Spleen (tissue), 11 donors: ENCODE measurements around the gene CDC42BPA. TPM values are rescaled to one million over a fixed set of nuclear protein-coding genes. Genes with fewer than 3 reads are reported as not detected.

Source experiments
- DNase-seq: peaks from one replicate; pipeline ENCODE4 v3.0.0-alpha.2; 2020
- H3K27ac ChIP-seq, 8 donors: fragments of 200-600 bp; sonication (generic) in 7 of 8; 1 replicate in 4 of 8; 2 replicates in 4 of 8; pipeline versions ENCODE4 v1.5.0 to v1.8.0; 2016 to 2021; ENCODE audit warnings: inconsistent platforms in 4 of 8, mild to moderate bottlenecking in 4 of 8, moderate library complexity in 1 of 8
- H3K27me3 ChIP-seq, 7 donors: fragments of 200-600 bp; sonication (generic) in 6 of 7; replicated peaks in 1 of 7; 1 replicate in 4 of 7; 2 replicates in 3 of 7; pipeline versions ENCODE4 v1.5.0 to v1.8.0; 2016 to 2021; ENCODE audit warnings: inconsistent platforms in 3 of 7, mild to moderate bottlenecking in 1 of 7
- H3K36me3 ChIP-seq, 6 donors: fragments of 200-600 bp; sonication (generic) in 5 of 6; 1 replicate in 4 of 6; 2 replicates in 2 of 6; pipeline versions ENCODE4 v1.5.0 to v1.8.0; 2016 to 2021; ENCODE audit warnings: inconsistent platforms in 2 of 6
- H3K4me1 ChIP-seq, 6 donors: fragments of 200-600 bp; sonication (generic) in 5 of 6; 1 replicate in 3 of 6; 2 replicates in 3 of 6; pipeline versions ENCODE4 v1.5.0 to v1.8.0; 2016 to 2021; ENCODE audit warnings: inconsistent platforms in 3 of 6
- H3K4me3 ChIP-seq, 8 donors: fragments of 200-600 bp; sonication (generic) in 7 of 8; 1 replicate in 4 of 8; 2 replicates in 4 of 8; pipeline versions ENCODE4 v1.5.0 to v1.8.0; 2016 to 2021; ENCODE audit warnings: inconsistent platforms in 4 of 8, mild to moderate bottlenecking in 4 of 8, moderate library complexity in 2 of 8
- H3K9me3 ChIP-seq, 8 donors: fragments of 200-600 bp; sonication (generic) in 7 of 8; 1 replicate in 4 of 8; 2 replicates in 4 of 8; pipeline versions ENCODE4 v1.5.0 to v1.8.0; 2016 to 2021; ENCODE audit warnings: inconsistent platforms in 4 of 8
- POLR2A ChIP-seq, 3 donors: fragments of 450-650 bp; IDR thresholded peaks; one replicate each; pipeline ENCODE4 v1.5.1; 2017; ENCODE audit warnings: antibody characterized with exemption in 3 of 3, mild to moderate bottlenecking in 1 of 3
- POLR2AphosphoS5 ChIP-seq, 3 donors: sonication (generic); formaldehyde crosslinking; IDR thresholded peaks; one replicate each; pipeline ENCODE4 v1.5.1; 2017; ENCODE audit warnings: antibody characterized with exemption in 3 of 3
- WGBS, 5 donors: extraction: QIAGEN DNeasy Blood & Tissue Kit in 3 of 5; methylation state at CpG; one replicate each; pipeline versions ENCODE4 v1.1.5 to v1.1.7; 2013 to 2018; 5-methylcytosine and 5-hydroxymethylcytosine counted together
- intact Hi-C: fragments of 100-400 bp; cut with DNase I; formaldehyde crosslinking; loops from one replicate; pipeline ENCODE4 v1.15.0; 2023; ENCODE audit warnings: low total_unique reads
- polyA plus RNA-seq, 3 donors: library from polyadenylated mRNA; stranded (reverse); fragments of 200-250 nt; gene quantifications; one replicate each; pipeline ENCODE4 v1.2.1, GENCODE V29; 2013
- total RNA-seq, 7 donors: library from RNA; depleted of rRNA in 3 of 7; stranded (reverse); fragments of >200 nt in 3 of 7; fragmentation: NEBNext Ultra II Directional in 4 of 7; extraction: Animal tissue kit (Norgen Biotek cat#: 25700) in 4 of 7; gene quantifications; one replicate each; pipeline versions ENCODE4 v1.1.0 to v1.2.1, GENCODE V29; 2016 to 2021
- TF ChIP-seq, protein P1 (sequence below), 11 experiments: fragments of 200-600 bp in 7 of 11; fragments of 450-650 bp in 4 of 11; sonication (generic) in 4 of 11; IDR thresholded peaks in 8 of 11; conservative IDR thresholded peaks in 3 of 11; 1 replicate in 7 of 11; 2 replicates in 4 of 11; pipeline versions ENCODE4 v1.4.0 to v1.8.0; 2016 to 2021; ENCODE audit warnings: antibody characterized with exemption in 11 of 11, inconsistent platforms in 4 of 11, mild to moderate bottlenecking in 1 of 11
- donor health status: healthy with polysubstance abuse.
- donor health status: DM: no; HTN: no; CAD: no; lungs with moderate emphysema.
- donor health status: DM: no; HTN: no; CAD: no.
- donor health status: Bipolar disorder and iron deficiency.
- donor health status: healthy.
- donor health status: DM: no; HTN: no; CAD: no.
- donor health status: DM: yes; HTN: yes; CAD: no.

CDC42BPA gene
- total and polyA plus RNA-seq, 10 donors: 1.1 to 36.4 (median 27.6) TPM

DNA sequence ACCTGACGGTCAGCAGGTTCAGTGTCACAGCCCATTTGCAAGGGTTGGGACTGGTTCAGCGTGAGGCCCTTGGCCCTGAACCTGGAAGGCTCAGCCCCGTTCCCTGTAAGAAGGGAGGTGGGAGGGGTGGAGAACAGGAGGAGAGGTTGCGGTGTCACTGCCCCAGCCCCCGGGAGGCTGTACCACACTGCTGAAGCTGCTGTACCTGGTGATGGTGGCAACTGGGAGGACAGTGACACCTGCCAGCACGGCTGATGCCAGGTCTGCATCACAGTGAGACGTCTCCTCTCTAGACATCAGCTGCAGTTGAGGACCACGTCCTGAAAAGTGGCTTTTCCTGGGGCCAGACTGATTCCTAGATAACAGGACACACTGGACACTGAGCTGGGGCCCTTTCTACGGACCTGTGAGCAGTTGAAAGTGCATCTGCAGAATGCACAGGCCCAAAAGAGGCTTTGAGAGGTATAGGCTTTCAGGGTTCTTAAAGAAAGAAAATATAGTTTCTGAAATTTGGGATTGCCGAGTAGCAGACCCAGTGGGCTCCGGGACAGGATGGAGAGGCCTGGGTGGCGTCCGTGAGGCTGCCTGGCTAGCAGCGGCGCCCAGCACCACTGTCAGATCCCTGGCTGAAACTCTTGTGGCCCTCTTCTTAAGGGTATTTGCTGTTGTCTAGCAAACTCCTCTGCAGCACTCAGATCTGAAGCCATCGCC lies 330.5 kb downstream of the CDC42BPA start:
- intact Hi-C loops: no loop called here
- 86 to 93% (median 88%) methylated on average over 13 to 16 of the region's 16 CpGs for WGBS, 5 donors

DNA sequence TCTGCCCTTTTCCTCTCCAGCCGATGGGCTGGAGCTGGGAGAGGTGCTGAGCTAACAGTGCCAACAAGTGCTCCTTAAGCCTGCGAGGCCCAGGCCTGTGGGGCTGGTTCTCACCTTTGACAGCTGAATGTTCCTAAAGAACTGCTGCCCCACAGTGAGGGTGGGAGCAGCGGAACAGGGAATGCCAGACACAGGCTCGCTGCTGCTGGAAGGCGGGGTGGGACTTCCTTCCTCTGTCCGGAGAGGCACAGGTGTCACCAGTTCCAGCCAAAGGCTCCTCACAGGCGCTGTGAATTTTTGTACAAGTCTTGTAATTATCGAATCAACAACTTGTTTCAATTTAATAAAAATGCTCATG lies 331.1 kb downstream of the CDC42BPA start:
- Histone ChIP-seq H3K27ac (peak overlapping the region in 4 of 8 donors; percentile 20 to 84 (median 51)), H3K4me3 (no peak overlapping the region), H3K27me3 (no peaks in the 10 kb centered on the region), H3K36me3 (peaks cover 0 to 60% (median 50%) of the 10 kb centered on the region in 6 donors), H3K4me1 (peaks cover 7 to 46% (median 29%) of the 10 kb centered on the region in 6 donors), H3K9me3 (no peaks in the 10 kb centered on the region)
- TF ChIP-seq POLR2A (IDR thresholded peaks at IDR 0.05): no peak
- no peak for TF ChIP-seq POLR2AphosphoS5 (IDR thresholded peaks at IDR 0.05)
- TF ChIP-seq, protein P1, sequence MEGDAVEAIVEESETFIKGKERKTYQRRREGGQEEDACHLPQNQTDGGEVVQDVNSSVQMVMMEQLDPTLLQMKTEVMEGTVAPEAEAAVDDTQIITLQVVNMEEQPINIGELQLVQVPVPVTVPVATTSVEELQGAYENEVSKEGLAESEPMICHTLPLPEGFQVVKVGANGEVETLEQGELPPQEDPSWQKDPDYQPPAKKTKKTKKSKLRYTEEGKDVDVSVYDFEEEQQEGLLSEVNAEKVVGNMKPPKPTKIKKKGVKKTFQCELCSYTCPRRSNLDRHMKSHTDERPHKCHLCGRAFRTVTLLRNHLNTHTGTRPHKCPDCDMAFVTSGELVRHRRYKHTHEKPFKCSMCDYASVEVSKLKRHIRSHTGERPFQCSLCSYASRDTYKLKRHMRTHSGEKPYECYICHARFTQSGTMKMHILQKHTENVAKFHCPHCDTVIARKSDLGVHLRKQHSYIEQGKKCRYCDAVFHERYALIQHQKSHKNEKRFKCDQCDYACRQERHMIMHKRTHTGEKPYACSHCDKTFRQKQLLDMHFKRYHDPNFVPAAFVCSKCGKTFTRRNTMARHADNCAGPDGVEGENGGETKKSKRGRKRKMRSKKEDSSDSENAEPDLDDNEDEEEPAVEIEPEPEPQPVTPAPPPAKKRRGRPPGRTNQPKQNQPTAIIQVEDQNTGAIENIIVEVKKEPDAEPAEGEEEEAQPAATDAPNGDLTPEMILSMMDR (IDR thresholded peaks at IDR 0.05 in 8 of 11, conservative IDR thresholded peaks at IDR 0.05 in 3 of 11): no peak
- 66 to 79% (median 69%) methylated on average over 8 of the region's 8 CpGs for WGBS, 5 donors
- intact Hi-C loops: no loop called here
- peak; percentile 72 for DNase-seq

More for the DNA sequence above, 330.5 kb downstream of the CDC42BPA start:
- no peak overlapping the region for H3K4me3 ChIP-seq
- no peaks in the 10 kb centered on the region for H3K27me3 ChIP-seq
- peaks cover 7 to 46% (median 29%) of the 10 kb centered on the region in 6 donors for H3K4me1 ChIP-seq
- peaks cover 0 to 56% (median 44%) of the 10 kb centered on the region in 6 donors for H3K36me3 ChIP-seq
- TF ChIP-seq, protein P1 (IDR thresholded peaks at IDR 0.05 in 8 of 11, conservative IDR thresholded peaks at IDR 0.05 in 3 of 11): no peak
- peak in 1 of 3 donors; percentile 33 for TF ChIP-seq POLR2AphosphoS5 (IDR thresholded peaks at IDR 0.05)
- no peak for TF ChIP-seq POLR2A (IDR thresholded peaks at IDR 0.05)
- H3K27ac ChIP-seq: peak overlapping the region in 6 of 8 donors; percentile 10 to 84 (median 46)
- DNase-seq: peak; percentile 71
- H3K9me3 ChIP-seq: no peaks in the 10 kb centered on the region

DNA sequence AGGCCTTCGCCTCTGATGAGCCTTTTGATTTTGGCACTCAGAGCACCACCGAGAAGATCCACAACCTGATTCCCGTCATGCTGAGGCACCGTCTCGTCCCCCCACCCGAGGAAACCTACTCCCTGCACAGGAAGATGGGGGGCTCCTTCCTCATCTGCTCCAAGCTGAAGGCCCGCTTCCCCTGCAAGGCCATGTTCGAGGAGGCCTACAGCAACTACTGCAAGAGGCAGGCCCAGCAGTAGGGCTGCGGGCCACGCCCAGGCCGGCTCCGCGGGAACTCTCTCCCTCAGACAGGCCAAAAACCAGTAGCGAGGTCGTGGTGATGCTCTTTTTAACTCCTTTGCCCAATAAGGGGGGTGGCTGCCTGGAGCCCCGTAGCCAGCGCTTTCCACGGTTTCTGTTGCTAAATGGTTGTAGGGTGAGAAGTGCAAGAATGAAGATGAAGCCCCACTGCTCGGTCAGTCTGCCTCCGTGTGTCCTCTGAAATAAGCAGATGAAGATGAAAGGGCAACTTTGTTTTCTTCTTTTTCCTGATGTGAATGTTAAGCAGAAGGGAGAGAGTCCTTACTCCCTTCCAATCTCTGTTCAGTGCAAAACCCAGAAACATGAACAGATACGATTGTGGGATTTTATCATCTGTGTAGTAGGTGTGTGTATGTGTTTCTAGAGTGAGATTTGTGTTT lies 331.7 kb downstream of the CDC42BPA start:
- H3K9me3 ChIP-seq: no peaks in the 10 kb centered on the region
- DNase-seq: peak; percentile 65
- peaks cover 7 to 46% (median 29%) of the 10 kb centered on the region in 6 donors for H3K4me1 ChIP-seq
- peaks cover 0 to 65% (median 54%) of the 10 kb centered on the region in 6 donors for H3K36me3 ChIP-seq
- 88 to 94% (median 92%) methylated on average over 17 to 21 of the region's 21 CpGs for WGBS, 5 donors
- intact Hi-C loops: no loop called here
- TF ChIP-seq POLR2AphosphoS5 (IDR thresholded peaks at IDR 0.05) (no peak), POLR2A (IDR thresholded peaks at IDR 0.05) (no peak)
- TF ChIP-seq, protein P1 (IDR thresholded peaks at IDR 0.05 in 8 of 11, conservative IDR thresholded peaks at IDR 0.05 in 3 of 11): no peak
- no peaks in the 10 kb centered on the region for H3K27me3 ChIP-seq
- peak overlapping the region in 3 of 8 donors; percentile 20 to 84 (median 28) for H3K27ac ChIP-seq
- no peak overlapping the region for H3K4me3 ChIP-seq
